BJ (cell line): ENCODE results near the gene UBE2D2. TPM values are rescaled to one million over a fixed set of nuclear protein-coding genes. Genes with fewer than 3 reads are reported as not detected.

Experiments used
- CTCF ChIA-PET: fragments of 350-600 bp; formaldehyde crosslinking; extraction: SDS; loops from one replicate; lab custom pipeline; 2021; ENCODE audit warnings: antibody characterized with exemption, inconsistent platforms; lab: Yijun Ruan, JAX
- POLR2A ChIA-PET: fragments of 300-600 bp; sonication (Branson Sonifier 250); formaldehyde crosslinking; extraction: SDS; loops from one replicate; lab custom pipeline; 2021; ENCODE audit warnings: antibody characterized with exemption; lab: Charles Lee
- DNase-seq: peaks from one replicate; pipeline ENCODE4 v3.0.0-alpha.2; 2011; ENCODE audit warnings: low read depth
- H3K27me3 ChIP-seq: 2 replicates; pipeline ENCODE4 v1.6.0; 2011; ENCODE audit warnings: low read length; ENCODE audit not compliant: control insufficient read depth, insufficient read depth
- H3K36me3 ChIP-seq: 2 replicates; pipeline ENCODE4 v1.5.1; 2011; ENCODE audit warnings: low read length; ENCODE audit not compliant: control insufficient read depth, insufficient read depth
- H3K4me3 ChIP-seq: 2 replicates; pipeline ENCODE4 v1.5.1; 2011; ENCODE audit warnings: low read depth, mild to moderate bottlenecking, control low read depth, low read length
- polyA plus RNA-seq: library from polyadenylated mRNA; depleted of rRNA; stranded (reverse); fragments of >200 nt; gene quantifications from 2 replicates; pipeline ENCODE4 v1.2.3, GENCODE V29; 2011
- TF ChIP-seq, protein P1 (sequence below): IDR thresholded peaks from 2 replicates; pipeline ENCODE4 v1.5.1; 2011; ENCODE audit warnings: low read depth, mild to moderate bottlenecking, control low read depth, inconsistent platforms, low read length, moderate library complexity; ENCODE audit not compliant: insufficient read depth

Gene UBE2D2
- polyA plus RNA-seq, 1 experiment = 18.2 TPM

DNA sequence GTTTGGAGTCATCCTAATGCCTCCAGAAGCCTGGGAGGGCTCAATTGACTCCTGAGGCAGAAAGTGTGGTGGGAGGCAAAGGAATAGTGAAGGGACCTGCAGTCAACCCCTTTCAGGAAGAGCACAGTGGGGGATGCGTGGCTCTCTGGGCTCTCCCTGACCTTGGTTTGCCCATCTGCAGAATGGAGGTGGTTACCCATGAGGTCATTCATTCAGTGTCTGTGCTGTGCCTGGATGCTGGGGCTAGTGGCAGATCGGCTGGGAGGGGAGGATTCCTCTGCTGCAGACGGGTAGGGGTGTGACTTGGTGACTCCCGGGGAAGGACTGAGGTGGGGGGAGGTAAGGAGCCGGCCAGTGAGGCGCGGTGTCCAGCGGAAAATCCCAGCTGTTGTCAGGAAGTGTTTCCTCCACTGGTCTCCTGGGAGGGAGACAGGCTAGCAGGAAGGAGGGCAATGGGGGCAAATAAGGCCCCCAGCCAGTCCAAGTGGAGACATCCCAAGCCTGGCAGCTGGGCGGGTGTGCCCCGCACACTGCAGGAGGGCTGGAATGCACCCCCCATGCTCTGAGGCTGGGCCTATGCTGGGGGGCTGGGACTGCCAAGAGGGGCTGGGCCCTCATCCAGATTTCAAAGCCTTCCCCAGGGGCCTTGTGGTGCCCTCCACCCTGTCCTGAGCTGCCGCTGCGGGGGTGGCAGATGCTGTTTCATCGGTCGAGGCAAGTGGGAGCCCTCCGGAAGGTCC, 98.0 kb downstream of the UBE2D2 start:
- CTCF ChIA-PET = interaction anchor here (1.0 to 3.1 kb wide), 7 partner anchors 11 to 106 kb away, joined by 3 to 19 read pairs (median 5); no protein-coding TSS in a partner anchor
- no peaks in the 10 kb centered on the region for H3K27me3 ChIP-seq
- H3K4me3 ChIP-seq = peak overlapping the region; percentile 25
- H3K36me3 ChIP-seq = no peaks in the 10 kb centered on the region; the same call in none of the 2 replicates
- TF ChIP-seq, protein P1, sequence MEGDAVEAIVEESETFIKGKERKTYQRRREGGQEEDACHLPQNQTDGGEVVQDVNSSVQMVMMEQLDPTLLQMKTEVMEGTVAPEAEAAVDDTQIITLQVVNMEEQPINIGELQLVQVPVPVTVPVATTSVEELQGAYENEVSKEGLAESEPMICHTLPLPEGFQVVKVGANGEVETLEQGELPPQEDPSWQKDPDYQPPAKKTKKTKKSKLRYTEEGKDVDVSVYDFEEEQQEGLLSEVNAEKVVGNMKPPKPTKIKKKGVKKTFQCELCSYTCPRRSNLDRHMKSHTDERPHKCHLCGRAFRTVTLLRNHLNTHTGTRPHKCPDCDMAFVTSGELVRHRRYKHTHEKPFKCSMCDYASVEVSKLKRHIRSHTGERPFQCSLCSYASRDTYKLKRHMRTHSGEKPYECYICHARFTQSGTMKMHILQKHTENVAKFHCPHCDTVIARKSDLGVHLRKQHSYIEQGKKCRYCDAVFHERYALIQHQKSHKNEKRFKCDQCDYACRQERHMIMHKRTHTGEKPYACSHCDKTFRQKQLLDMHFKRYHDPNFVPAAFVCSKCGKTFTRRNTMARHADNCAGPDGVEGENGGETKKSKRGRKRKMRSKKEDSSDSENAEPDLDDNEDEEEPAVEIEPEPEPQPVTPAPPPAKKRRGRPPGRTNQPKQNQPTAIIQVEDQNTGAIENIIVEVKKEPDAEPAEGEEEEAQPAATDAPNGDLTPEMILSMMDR = no peak
- DNase-seq = no peak
- POLR2A ChIA-PET = interaction anchor here (0.6 kb wide), 1 partner anchor 317 kb away, joined by 4 read pairs; no protein-coding TSS in a partner anchor

DNA sequence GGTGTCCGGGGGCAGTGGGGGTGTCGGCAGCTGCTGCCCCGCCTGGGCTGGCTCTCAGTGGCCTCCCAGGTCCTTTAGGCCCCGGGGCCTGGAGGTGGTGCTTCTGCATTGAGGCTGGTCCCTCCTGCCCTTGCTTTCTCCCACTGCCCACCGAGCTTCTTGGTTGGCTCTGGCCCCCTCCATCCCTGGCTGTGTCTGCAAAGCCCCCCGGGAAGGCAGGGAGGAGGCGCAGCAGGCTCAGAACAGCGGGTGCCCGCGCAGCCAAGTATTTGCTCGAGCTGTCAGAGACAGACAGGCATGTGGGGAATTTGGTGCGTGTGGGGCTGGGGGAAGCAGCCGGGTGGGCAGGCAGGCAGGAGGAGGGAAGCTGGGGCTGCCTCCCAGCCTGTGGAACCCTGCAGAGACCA, 98.6 kb downstream of the UBE2D2 start:
- Histone ChIP-seq H3K36me3 (no peaks in the 10 kb centered on the region; the same call in none of the 2 replicates), H3K27me3 (no peaks in the 10 kb centered on the region), H3K4me3 (peak overlapping the region; percentile 25)
- TF ChIP-seq, protein P1 = no peak
- POLR2A ChIA-PET = interaction anchor here (0.6 kb wide), 1 partner anchor 317 kb away, joined by 4 read pairs; no protein-coding TSS in a partner anchor
- CTCF ChIA-PET = interaction anchor here (0.7 to 3.1 kb wide), 7 partner anchors 10 to 241 kb away, joined by 3 to 19 read pairs (median 5); no protein-coding TSS in a partner anchor
- DNase-seq = no peak

DNA sequence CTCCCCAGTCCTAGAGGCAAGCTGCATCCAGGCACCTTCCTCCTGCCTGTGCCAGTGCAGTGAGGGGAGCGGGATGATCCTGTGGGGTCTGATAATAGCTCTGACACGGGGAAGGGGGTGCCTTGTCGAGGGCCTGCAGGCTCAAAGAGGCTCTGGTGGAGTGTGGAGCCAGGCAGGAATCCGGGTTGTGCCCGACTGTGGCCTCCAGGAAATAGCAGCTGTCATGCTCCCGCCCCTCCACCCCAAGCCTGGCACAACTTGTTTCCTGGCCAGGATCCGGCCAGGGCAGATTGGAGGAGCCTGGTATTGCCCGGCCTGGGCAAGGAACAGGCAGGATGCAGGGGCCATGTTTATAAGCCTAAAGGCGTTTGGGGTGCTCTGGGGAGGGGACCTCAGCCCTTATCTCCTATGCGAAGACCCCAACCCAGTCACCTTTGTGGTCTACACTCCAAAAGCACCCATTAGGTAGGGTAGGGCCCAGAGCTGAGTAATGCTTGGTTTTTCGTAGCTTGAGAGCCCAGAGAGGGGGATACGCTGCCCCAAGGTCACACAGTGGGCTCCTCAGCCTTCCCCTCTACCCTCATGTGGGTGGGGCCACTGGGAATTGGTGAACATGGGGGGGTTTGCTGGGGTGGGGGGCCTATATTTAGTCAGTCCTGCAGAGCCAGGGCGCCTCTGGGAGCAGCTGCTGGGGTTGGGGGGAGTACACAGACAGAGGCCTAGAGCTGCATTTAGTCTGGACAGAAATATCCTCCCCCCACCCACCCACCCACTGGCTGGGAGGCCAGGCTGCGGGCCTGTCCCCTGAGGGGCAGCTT, 99.2 kb downstream of the UBE2D2 start:
- POLR2A ChIA-PET = interaction anchor here (0.5 to 1.0 kb wide), 3 partner anchors 12 to 386 kb away, joined by 3 to 13 read pairs (median 7); partner anchors contain the start of gene CXXC5
- H3K27me3 ChIP-seq = no peaks in the 10 kb centered on the region
- TF ChIP-seq, protein P1 = no peak
- DNase-seq = no peak
- H3K4me3 ChIP-seq = peak overlapping the region; percentile 25
- CTCF ChIA-PET = interaction anchor here (0.7 to 3.1 kb wide), 12 partner anchors 9 to 241 kb away, joined by 3 to 19 read pairs (median 6); partner anchors contain the start of gene CXXC5
- H3K36me3 ChIP-seq = peaks cover 1% of the 10 kb centered on the region

DNA sequence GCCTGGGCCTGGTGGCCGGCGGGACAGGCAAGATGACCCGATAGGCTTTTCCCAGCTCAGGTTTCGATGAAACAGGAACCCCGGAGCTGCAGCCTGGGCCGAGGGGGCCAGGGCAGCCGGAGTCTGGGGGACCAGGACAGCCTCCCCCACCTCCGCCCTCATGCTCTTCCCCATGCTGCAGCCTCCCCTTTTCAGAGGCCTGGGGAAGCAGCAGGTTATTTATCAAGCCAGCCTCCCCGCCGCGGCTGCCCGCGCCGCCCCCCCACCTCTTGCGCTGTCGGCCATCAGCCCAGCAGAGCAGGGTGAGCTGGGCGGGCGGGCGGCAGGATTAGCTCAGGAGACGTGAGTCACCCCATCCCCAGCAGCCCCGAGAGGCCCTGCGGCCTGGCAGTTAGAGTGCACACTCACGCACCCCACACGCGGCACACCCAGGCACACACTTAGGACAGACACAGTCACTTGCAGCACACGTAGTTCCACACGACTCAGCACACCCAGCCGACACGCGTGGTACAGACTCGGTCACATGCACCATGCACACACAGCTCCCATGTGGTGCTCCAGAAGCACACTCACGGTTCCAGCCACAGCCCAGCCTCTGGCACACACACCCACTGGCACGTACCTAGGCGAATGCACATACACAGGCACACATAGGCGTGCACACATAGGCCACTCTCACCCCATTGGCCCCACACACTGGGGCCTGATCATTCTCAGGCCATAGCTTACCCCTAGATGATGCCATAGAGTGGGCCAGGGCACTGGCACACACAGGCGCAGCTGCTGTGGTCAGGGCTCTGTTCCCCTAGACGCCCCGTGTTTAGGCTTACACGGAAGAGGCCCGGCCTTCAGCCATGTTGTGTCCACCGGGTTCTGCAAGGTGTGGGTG, 100.0 kb downstream of the UBE2D2 start:
- ChIA-PET CTCF (interaction anchor here (0.8 to 3.1 kb wide), 9 partner anchors 10 to 224 kb away, joined by 3 to 19 read pairs (median 6); partner anchors contain the start of gene CXXC5), POLR2A (interaction anchor here (0.5 to 1.0 kb wide), 3 partner anchors 13 to 387 kb away, joined by 3 to 13 read pairs (median 7); partner anchors contain the start of gene CXXC5)
- TF ChIP-seq, protein P1 = no peak
- peaks cover 3% of the 10 kb centered on the region for H3K36me3 ChIP-seq
- no peak overlapping the region for H3K4me3 ChIP-seq
- H3K27me3 ChIP-seq = no peaks in the 10 kb centered on the region
- peak; percentile 74 for DNase-seq
